Measurements from ENCODE around the gene LTB4R2. TPM values are rescaled to one million over a fixed set of nuclear protein-coding genes. Genes with fewer than 3 reads are reported as not detected.

The LTB4R2 gene
- total and polyA plus RNA-seq, 7 donors, result under 0.01 to 5.5 (median 3.6) TPM; not detected in 1

GRCh38 chr14:24347134-24347533, 37.2 kb downstream of the LTB4R2 start:
- H3K36me3 ChIP-seq, result no peaks in the 10 kb centered on the region
- H3K4me1 ChIP-seq, result peaks cover 0 to 5% (median 2%) of the 10 kb centered on the region in 4 donors
- H3K27ac ChIP-seq, result no peak overlapping the region
- no peak for TF ChIP-seq CTCF (IDR thresholded peaks at IDR 0.05)
- no peak for TF ChIP-seq POLR2A (IDR thresholded peaks at IDR 0.05)
- no peak for TF ChIP-seq POLR2AphosphoS5 (IDR thresholded peaks at IDR 0.05)
- TF ChIP-seq EP300 (IDR thresholded peaks at IDR 0.05), result no peak
- intact Hi-C loops (cut with DNase I), result no loop called here
- no peak for DNase-seq
- WGBS, 2 donors, result 13 to 53% methylated on average over 1 of the region's 1 CpG
- H3K27me3 ChIP-seq, result peaks cover 0 to 4% (median 0%) of the 10 kb centered on the region in 3 donors
- H3K4me3 ChIP-seq, result no peak overlapping the region
- no peaks in the 10 kb centered on the region for H3K9me3 ChIP-seq

- Histone ChIP-seq H3K36me3 (no peaks in the 10 kb centered on the region), H3K9me3 (no peaks in the 10 kb centered on the region), H3K27ac (no peak overlapping the region), H3K27me3 (peaks cover 0 to 4% (median 0%) of the 10 kb centered on the region in 3 donors), H3K4me1 (peaks cover 0 to 7% (median 3%) of the 10 kb centered on the region in 4 donors), H3K4me3 (no peak overlapping the region)
- TF ChIP-seq POLR2AphosphoS5 (IDR thresholded peaks at IDR 0.05) (no peak), EP300 (IDR thresholded peaks at IDR 0.05) (no peak), CTCF (IDR thresholded peaks at IDR 0.05) (no peak), POLR2A (IDR thresholded peaks at IDR 0.05) (no peak)
- 93 to 94% methylated on average over 2 of the region's 2 CpGs for WGBS, 2 donors
- intact Hi-C loops (cut with DNase I), result no loop called here
- DNase-seq, result no peak
Observed at GRCh38 chr14:24348186-24348585, 38.2 kb downstream of the LTB4R2 start.

- Histone ChIP-seq H3K27ac (no peak overlapping the region), H3K27me3 (peaks cover 0 to under 1% (median 0%) of the 10 kb centered on the region in 3 donors), H3K9me3 (no peaks in the 10 kb centered on the region), H3K4me3 (no peak overlapping the region), H3K36me3 (no peaks in the 10 kb centered on the region), H3K4me1 (peaks cover 0 to 7% (median 3%) of the 10 kb centered on the region in 4 donors)
- DNase-seq, result no peak
- TF ChIP-seq POLR2A (IDR thresholded peaks at IDR 0.05), result no peak
- no peak for TF ChIP-seq POLR2AphosphoS5 (IDR thresholded peaks at IDR 0.05)
- TF ChIP-seq EP300 (IDR thresholded peaks at IDR 0.05), result no peak
- TF ChIP-seq CTCF (IDR thresholded peaks at IDR 0.05), result no peak
- intact Hi-C loops (cut with DNase I), result no loop called here
- 87 to 88% methylated on average over 5 of the region's 5 CpGs for WGBS, 2 donors
Observed at GRCh38 chr14:24349742-24350141, 39.8 kb downstream of the LTB4R2 start.

- DNase-seq, result no peak
- intact Hi-C loops (cut with DNase I), result no loop called here
- WGBS, 2 donors, result 22 to 34% methylated on average over 4 of the region's 4 CpGs
- no peak overlapping the region for H3K27ac ChIP-seq
- peaks cover 0 to 7% (median 3%) of the 10 kb centered on the region in 4 donors for H3K4me1 ChIP-seq
- H3K4me3 ChIP-seq, result no peak overlapping the region
- no peaks in the 10 kb centered on the region for H3K36me3 ChIP-seq
- H3K9me3 ChIP-seq, result no peaks in the 10 kb centered on the region
- no peaks in the 10 kb centered on the region for H3K27me3 ChIP-seq
- TF ChIP-seq POLR2A (IDR thresholded peaks at IDR 0.05) (no peak), POLR2AphosphoS5 (IDR thresholded peaks at IDR 0.05) (no peak), EP300 (IDR thresholded peaks at IDR 0.05) (no peak), CTCF (IDR thresholded peaks at IDR 0.05) (no peak)
Observed at GRCh38 chr14:24351517-24351916, 41.6 kb downstream of the LTB4R2 start.

Measured in sigmoid colon (tissue), 7 donors.